Measurements from ENCODE around the gene GTF2IRD1. TPM values are rescaled to one million over a fixed set of nuclear protein-coding genes. Genes with fewer than 3 reads are reported as not detected.

Gene GTF2IRD1
- total RNA-seq, 1 experiment from 2014 or later, result 42.9 TPM

DNA sequence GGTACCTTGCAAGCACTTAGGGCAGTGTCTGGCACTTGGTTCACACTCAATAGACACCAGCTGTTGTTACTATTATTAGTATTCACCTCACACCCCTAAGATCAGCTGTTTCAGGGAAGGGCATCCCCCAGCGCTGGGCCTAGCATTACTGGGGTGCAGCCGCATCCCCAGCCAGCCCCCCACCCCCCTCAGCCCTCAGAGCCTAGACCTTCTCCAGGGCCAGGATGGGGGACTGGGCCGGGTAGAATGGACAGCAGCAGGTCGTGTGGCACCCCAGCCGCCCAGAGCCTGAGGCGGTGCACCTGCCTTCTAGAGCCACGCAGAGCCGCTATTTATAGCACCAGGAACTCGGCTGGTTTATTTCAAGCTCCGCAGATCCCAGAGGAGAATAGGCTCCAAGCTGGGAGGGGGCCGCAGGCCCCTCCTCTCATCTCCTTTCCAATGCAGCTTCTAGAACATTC, 60.5 kb downstream of the GTF2IRD1 start:
- TF ChIP-seq, protein P1, sequence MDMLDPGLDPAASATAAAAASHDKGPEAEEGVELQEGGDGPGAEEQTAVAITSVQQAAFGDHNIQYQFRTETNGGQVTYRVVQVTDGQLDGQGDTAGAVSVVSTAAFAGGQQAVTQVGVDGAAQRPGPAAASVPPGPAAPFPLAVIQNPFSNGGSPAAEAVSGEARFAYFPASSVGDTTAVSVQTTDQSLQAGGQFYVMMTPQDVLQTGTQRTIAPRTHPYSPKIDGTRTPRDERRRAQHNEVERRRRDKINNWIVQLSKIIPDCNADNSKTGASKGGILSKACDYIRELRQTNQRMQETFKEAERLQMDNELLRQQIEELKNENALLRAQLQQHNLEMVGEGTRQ (CRISPR knock-in tag; IDR thresholded peaks at IDR 0.05), result no peak
- TF ChIP-seq JAZF1 (CRISPR knock-in tag; IDR thresholded peaks at IDR 0.05) (no peak), ZNF219 (CRISPR knock-in tag; IDR thresholded peaks at IDR 0.05; ENCODE audit: borderline replicate concordance) (no peak), CREB1 (CRISPR knock-in tag; IDR thresholded peaks at IDR 0.05) (no peak), NFE2L1 (CRISPR knock-in tag; IDR thresholded peaks at IDR 0.05) (no peak), RORB (CRISPR knock-in tag; IDR thresholded peaks at IDR 0.05) (no peak), TEAD4 (CRISPR knock-in tag; IDR thresholded peaks at IDR 0.05) (no peak), RELA (CRISPR knock-in tag; IDR thresholded peaks at IDR 0.05; ENCODE audit: borderline replicate concordance) (no peak), KAT7 (CRISPR knock-in tag; IDR thresholded peaks at IDR 0.05; ENCODE audit: borderline replicate concordance) (no peak), GABPB1 (CRISPR knock-in tag; IDR thresholded peaks at IDR 0.05) (no peak), FOXP1 (CRISPR knock-in tag; IDR thresholded peaks at IDR 0.05; ENCODE audit: borderline replicate concordance) (no peak), ZNF281 (CRISPR knock-in tag; IDR thresholded peaks at IDR 0.05) (no peak), NR1H2 (CRISPR knock-in tag; IDR thresholded peaks at IDR 0.05) (no peak), MXD4 (CRISPR knock-in tag; IDR thresholded peaks at IDR 0.05; ENCODE audit: borderline replicate concordance) (no peak)
- TF ChIP-seq, protein P2, sequence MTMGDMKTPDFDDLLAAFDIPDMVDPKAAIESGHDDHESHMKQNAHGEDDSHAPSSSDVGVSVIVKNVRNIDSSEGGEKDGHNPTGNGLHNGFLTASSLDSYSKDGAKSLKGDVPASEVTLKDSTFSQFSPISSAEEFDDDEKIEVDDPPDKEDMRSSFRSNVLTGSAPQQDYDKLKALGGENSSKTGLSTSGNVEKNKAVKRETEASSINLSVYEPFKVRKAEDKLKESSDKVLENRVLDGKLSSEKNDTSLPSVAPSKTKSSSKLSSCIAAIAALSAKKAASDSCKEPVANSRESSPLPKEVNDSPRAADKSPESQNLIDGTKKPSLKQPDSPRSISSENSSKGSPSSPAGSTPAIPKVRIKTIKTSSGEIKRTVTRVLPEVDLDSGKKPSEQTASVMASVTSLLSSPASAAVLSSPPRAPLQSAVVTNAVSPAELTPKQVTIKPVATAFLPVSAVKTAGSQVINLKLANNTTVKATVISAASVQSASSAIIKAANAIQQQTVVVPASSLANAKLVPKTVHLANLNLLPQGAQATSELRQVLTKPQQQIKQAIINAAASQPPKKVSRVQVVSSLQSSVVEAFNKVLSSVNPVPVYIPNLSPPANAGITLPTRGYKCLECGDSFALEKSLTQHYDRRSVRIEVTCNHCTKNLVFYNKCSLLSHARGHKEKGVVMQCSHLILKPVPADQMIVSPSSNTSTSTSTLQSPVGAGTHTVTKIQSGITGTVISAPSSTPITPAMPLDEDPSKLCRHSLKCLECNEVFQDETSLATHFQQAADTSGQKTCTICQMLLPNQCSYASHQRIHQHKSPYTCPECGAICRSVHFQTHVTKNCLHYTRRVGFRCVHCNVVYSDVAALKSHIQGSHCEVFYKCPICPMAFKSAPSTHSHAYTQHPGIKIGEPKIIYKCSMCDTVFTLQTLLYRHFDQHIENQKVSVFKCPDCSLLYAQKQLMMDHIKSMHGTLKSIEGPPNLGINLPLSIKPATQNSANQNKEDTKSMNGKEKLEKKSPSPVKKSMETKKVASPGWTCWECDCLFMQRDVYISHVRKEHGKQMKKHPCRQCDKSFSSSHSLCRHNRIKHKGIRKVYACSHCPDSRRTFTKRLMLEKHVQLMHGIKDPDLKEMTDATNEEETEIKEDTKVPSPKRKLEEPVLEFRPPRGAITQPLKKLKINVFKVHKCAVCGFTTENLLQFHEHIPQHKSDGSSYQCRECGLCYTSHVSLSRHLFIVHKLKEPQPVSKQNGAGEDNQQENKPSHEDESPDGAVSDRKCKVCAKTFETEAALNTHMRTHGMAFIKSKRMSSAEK (CRISPR knock-in tag; IDR thresholded peaks at IDR 0.05; ENCODE audit: borderline replicate concordance), result no peak
- TF ChIP-seq, protein P3, sequence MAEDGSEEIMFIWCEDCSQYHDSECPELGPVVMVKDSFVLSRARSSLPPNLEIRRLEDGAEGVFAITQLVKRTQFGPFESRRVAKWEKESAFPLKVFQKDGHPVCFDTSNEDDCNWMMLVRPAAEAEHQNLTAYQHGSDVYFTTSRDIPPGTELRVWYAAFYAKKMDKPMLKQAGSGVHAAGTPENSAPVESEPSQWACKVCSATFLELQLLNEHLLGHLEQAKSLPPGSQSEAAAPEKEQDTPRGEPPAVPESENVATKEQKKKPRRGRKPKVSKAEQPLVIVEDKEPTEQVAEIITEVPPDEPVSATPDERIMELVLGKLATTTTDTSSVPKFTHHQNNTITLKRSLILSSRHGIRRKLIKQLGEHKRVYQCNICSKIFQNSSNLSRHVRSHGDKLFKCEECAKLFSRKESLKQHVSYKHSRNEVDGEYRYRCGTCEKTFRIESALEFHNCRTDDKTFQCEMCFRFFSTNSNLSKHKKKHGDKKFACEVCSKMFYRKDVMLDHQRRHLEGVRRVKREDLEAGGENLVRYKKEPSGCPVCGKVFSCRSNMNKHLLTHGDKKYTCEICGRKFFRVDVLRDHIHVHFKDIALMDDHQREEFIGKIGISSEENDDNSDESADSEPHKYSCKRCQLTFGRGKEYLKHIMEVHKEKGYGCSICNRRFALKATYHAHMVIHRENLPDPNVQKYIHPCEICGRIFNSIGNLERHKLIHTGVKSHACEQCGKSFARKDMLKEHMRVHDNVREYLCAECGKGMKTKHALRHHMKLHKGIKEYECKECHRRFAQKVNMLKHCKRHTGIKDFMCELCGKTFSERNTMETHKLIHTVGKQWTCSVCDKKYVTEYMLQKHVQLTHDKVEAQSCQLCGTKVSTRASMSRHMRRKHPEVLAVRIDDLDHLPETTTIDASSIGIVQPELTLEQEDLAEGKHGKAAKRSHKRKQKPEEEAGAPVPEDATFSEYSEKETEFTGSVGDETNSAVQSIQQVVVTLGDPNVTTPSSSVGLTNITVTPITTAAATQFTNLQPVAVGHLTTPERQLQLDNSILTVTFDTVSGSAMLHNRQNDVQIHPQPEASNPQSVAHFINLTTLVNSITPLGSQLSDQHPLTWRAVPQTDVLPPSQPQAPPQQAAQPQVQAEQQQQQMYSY (CRISPR knock-in tag; IDR thresholded peaks at IDR 0.05), result no peak
- TF ChIP-seq, protein P4, sequence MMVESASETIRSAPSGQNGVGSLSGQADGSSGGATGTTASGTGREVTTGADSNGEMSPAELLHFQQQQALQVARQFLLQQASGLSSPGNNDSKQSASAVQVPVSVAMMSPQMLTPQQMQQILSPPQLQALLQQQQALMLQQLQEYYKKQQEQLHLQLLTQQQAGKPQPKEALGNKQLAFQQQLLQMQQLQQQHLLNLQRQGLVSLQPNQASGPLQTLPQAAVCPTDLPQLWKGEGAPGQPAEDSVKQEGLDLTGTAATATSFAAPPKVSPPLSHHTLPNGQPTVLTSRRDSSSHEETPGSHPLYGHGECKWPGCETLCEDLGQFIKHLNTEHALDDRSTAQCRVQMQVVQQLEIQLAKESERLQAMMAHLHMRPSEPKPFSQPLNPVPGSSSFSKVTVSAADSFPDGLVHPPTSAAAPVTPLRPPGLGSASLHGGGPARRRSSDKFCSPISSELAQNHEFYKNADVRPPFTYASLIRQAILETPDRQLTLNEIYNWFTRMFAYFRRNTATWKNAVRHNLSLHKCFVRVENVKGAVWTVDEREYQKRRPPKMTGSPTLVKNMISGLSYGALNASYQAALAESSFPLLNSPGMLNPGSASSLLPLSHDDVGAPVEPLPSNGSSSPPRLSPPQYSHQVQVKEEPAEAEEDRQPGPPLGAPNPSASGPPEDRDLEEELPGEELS (CRISPR knock-in tag; IDR thresholded peaks at IDR 0.05), result no peak
- TF ChIP-seq, protein P5, sequence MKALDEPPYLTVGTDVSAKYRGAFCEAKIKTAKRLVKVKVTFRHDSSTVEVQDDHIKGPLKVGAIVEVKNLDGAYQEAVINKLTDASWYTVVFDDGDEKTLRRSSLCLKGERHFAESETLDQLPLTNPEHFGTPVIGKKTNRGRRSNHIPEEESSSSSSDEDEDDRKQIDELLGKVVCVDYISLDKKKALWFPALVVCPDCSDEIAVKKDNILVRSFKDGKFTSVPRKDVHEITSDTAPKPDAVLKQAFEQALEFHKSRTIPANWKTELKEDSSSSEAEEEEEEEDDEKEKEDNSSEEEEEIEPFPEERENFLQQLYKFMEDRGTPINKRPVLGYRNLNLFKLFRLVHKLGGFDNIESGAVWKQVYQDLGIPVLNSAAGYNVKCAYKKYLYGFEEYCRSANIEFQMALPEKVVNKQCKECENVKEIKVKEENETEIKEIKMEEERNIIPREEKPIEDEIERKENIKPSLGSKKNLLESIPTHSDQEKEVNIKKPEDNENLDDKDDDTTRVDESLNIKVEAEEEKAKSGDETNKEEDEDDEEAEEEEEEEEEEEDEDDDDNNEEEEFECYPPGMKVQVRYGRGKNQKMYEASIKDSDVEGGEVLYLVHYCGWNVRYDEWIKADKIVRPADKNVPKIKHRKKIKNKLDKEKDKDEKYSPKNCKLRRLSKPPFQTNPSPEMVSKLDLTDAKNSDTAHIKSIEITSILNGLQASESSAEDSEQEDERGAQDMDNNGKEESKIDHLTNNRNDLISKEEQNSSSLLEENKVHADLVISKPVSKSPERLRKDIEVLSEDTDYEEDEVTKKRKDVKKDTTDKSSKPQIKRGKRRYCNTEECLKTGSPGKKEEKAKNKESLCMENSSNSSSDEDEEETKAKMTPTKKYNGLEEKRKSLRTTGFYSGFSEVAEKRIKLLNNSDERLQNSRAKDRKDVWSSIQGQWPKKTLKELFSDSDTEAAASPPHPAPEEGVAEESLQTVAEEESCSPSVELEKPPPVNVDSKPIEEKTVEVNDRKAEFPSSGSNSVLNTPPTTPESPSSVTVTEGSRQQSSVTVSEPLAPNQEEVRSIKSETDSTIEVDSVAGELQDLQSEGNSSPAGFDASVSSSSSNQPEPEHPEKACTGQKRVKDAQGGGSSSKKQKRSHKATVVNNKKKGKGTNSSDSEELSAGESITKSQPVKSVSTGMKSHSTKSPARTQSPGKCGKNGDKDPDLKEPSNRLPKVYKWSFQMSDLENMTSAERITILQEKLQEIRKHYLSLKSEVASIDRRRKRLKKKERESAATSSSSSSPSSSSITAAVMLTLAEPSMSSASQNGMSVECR (CRISPR knock-in tag; IDR thresholded peaks at IDR 0.05; ENCODE audit: borderline replicate concordance), result no peak
- H3K9me3 Mint-ChIP-seq, result no peaks in the 10 kb centered on the region
- H3K27me3 Mint-ChIP-seq (ENCODE audit: low read depth), result no peaks in the 10 kb centered on the region
- DNase-seq (ENCODE audit: low spot score), result no peak
- H3K4me1 Mint-ChIP-seq, result no peaks in the 10 kb centered on the region
- ATAC-seq, result no peak
- H3K4me3 Mint-ChIP-seq, result no peak overlapping the region
- H3K36me3 Mint-ChIP-seq, result peaks cover 25% of the 10 kb centered on the region
- CTCF ChIA-PET, result interaction anchor here (0.9 kb wide), 1 partner anchor 109 kb away, joined by 3 read pairs; no protein-coding TSS in a partner anchor
- POLR2A ChIA-PET, result no interaction called here
- no peak overlapping the region for H3K27ac Mint-ChIP-seq
